Kidney (tissue), 14 donors: Measurements from ENCODE around the gene CEP72. TPM values are rescaled to one million over a fixed set of nuclear protein-coding genes. Genes with fewer than 3 reads are reported as not detected.

Source experiments
- DNase-seq, 5 donors: peaks; one replicate each; pipeline ENCODE4 v3.0.0-alpha.2; 2013 to 2020
- FAIRE-seq: peaks from 2 replicates; lab custom pipeline; 2012; peaks lifted over from hg19 to GRCh38; lab: Jason Lieb, UNC
- H3K27ac ChIP-seq, 2 donors: one replicate each; pipeline ENCODE4 v1.7.0; 2013; ENCODE audit warnings: low read depth in 2 of 2, low read length in 2 of 2, inconsistent platforms in 1 of 2
- H3K27me3 ChIP-seq: one replicate; pipeline ENCODE4 v1.7.1; 2013; ENCODE audit warnings: low read length, inconsistent platforms; ENCODE audit not compliant: control insufficient read depth, insufficient read depth
- H3K36me3 ChIP-seq, 3 donors: one replicate each; pipeline versions ENCODE4 v1.7.0 to v1.7.1; 2013; ENCODE audit warnings: low read length in 3 of 3, control low read depth in 1 of 3, inconsistent platforms in 1 of 3; ENCODE audit not compliant: insufficient read depth in 3 of 3, control insufficient read depth in 2 of 3
- H3K4me1 ChIP-seq, 3 donors: one replicate each; pipeline versions ENCODE4 v1.7.0 to v1.7.1; 2013; ENCODE audit warnings: low read length in 3 of 3, inconsistent platforms in 1 of 3, low read depth in 1 of 3; ENCODE audit not compliant: control insufficient read depth in 2 of 3, insufficient read depth in 2 of 3
- H3K4me3 ChIP-seq, 3 donors: one replicate each; pipeline versions ENCODE4 v1.7.0 to v1.8.1; 2013; ENCODE audit warnings: low read length in 3 of 3, control low read depth in 1 of 3, inconsistent platforms in 1 of 3
- H3K9ac ChIP-seq, 3 donors: one replicate each; pipeline versions ENCODE4 v1.7.0 to v1.7.1; 2013; ENCODE audit warnings: low read length in 3 of 3, control low read depth in 1 of 3, inconsistent platforms in 1 of 3
- H3K9me3 ChIP-seq, 3 donors: one replicate each; pipeline versions ENCODE4 v1.7.0 to v1.7.1; 2013; ENCODE audit warnings: low read length in 3 of 3, control low read depth in 1 of 3, inconsistent platforms in 1 of 3; ENCODE audit not compliant: control insufficient read depth in 2 of 3, insufficient read depth in 1 of 3
- intact Hi-C: fragments of 100-400 bp; cut with DNase I; formaldehyde crosslinking; loops from one replicate; pipeline ENCODE4 v1.11.1; 2022
- polyA plus RNA-seq: library from polyadenylated mRNA; stranded (reverse); fragments of 350-450 nt; fragmentation: Illumina TruSeq; extraction: RNeasy Lipid Tissue Mini Kit (QIAGEN cat#74804); gene quantifications from one replicate; pipeline ENCODE4 v1.2.3, GENCODE V29; 2014; ENCODE audit warnings: low read depth, low replicate concordance; ENCODE audit not compliant: insufficient read depth
- total RNA-seq: library from RNA; stranded (reverse); fragmentation: NEBNext Ultra II Directional; extraction: Animal tissue kit (Norgen Biotek cat#: 25700); gene quantifications from one replicate; pipeline ENCODE4 v1.2.1, GENCODE V29; 2021
- TF ChIP-seq, protein P1 (sequence below): IDR thresholded peaks from 3 replicates; pipeline ENCODE4 v1.5.1; 2012; ENCODE audit warnings: mild to moderate bottlenecking, moderate library complexity, borderline replicate concordance; ENCODE audit not compliant: insufficient read depth; ENCODE audit errors: extremely low read depth
- donor health status: control.
- donor health status: control.
- donor health status: control.
- donor health status: control.
- donor health status: control.
- donor health status: DM: yes; HTN: yes; CAD: no.
- donor health status: Normal renal cell carcinoma (clear cell type).

CEP72 gene
- total and polyA plus RNA-seq, 2 donors from 2014 or later: 1.1 to 7.8 TPM

GRCh38 chr5:664343-664993 lies 52.3 kb downstream of the CEP72 start:
- no peak for DNase-seq

GRCh38 chr5:664994-665360 lies 52.8 kb downstream of the CEP72 start:
- Histone ChIP-seq H3K4me1 (no peaks in the 10 kb centered on the region), H3K9ac (no peak overlapping the region), H3K36me3 (peaks cover 0 to 4% (median 0%) of the 10 kb centered on the region in 3 donors), H3K27ac (no peak overlapping the region), H3K4me3 (no peak overlapping the region), H3K9me3 (no peaks in the 10 kb centered on the region), H3K27me3 (no peaks in the 10 kb centered on the region)
- FAIRE-seq (no peak), DNase-seq (no peak)
- intact Hi-C loops: loop anchor here (10.0 kb wide), 1 partner anchor 240 kb away; no protein-coding TSS in a partner anchor
- TF ChIP-seq, protein P1, sequence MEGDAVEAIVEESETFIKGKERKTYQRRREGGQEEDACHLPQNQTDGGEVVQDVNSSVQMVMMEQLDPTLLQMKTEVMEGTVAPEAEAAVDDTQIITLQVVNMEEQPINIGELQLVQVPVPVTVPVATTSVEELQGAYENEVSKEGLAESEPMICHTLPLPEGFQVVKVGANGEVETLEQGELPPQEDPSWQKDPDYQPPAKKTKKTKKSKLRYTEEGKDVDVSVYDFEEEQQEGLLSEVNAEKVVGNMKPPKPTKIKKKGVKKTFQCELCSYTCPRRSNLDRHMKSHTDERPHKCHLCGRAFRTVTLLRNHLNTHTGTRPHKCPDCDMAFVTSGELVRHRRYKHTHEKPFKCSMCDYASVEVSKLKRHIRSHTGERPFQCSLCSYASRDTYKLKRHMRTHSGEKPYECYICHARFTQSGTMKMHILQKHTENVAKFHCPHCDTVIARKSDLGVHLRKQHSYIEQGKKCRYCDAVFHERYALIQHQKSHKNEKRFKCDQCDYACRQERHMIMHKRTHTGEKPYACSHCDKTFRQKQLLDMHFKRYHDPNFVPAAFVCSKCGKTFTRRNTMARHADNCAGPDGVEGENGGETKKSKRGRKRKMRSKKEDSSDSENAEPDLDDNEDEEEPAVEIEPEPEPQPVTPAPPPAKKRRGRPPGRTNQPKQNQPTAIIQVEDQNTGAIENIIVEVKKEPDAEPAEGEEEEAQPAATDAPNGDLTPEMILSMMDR: no peak

More at GRCh38 chr5:664343-664993, 52.3 kb downstream of the CEP72 start:
- TF ChIP-seq, protein P1: no peak
- peaks cover 0 to 4% (median 2%) of the 10 kb centered on the region in 3 donors for H3K36me3 ChIP-seq
- intact Hi-C loops: loop anchor here (10.0 kb wide), 1 partner anchor 240 kb away; no protein-coding TSS in a partner anchor
- H3K4me1 ChIP-seq: no peaks in the 10 kb centered on the region
- no peak overlapping the region for H3K9ac ChIP-seq
- no peaks in the 10 kb centered on the region for H3K27me3 ChIP-seq
- FAIRE-seq: no peak
- no peak overlapping the region for H3K4me3 ChIP-seq
- no peaks in the 10 kb centered on the region for H3K9me3 ChIP-seq
- H3K27ac ChIP-seq: no peak overlapping the region

DNA sequence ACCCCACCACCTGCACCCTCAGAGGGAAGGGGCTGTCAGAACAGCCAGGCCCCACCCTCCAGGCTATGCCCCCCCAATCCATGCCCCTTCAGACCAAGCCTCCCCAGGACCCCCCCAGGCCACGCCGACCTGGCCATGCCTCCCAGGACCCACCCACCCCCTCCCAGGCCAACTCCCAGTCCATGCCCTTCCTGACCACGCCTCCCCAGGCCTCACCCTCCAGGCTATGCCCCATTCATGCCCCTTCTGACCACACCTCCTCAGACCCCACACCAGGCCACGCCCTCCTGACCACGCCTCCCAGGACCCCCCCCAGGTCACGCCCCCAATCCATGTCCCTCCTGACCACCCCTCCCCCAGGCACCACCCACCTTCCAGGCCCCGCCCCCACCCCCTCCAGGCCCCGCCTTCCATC lies 53.4 kb downstream of the CEP72 start:
- H3K36me3 ChIP-seq: peaks cover 0 to 4% (median 0%) of the 10 kb centered on the region in 3 donors
- no peaks in the 10 kb centered on the region for H3K9me3 ChIP-seq
- DNase-seq (peak in 2 of 5 donors; percentile 66 to 74), FAIRE-seq (no peak)
- no peak overlapping the region for H3K4me3 ChIP-seq
- TF ChIP-seq, protein P1: no peak
- intact Hi-C loops: loop anchor here (10.0 kb wide), 1 partner anchor 239 kb away; no protein-coding TSS in a partner anchor
- no peak overlapping the region for H3K9ac ChIP-seq
- H3K27me3 ChIP-seq: no peaks in the 10 kb centered on the region
- no peaks in the 10 kb centered on the region for H3K4me1 ChIP-seq
- H3K27ac ChIP-seq: no peak overlapping the region
